Measurements from ENCODE around the gene STK38. TPM values are rescaled to one million over a fixed set of nuclear protein-coding genes. Genes with fewer than 3 reads are reported as not detected.

The STK38 gene
- total and polyA plus RNA-seq, 4 donors: 9.3 to 21.8 (median 12.3) TPM

DNA sequence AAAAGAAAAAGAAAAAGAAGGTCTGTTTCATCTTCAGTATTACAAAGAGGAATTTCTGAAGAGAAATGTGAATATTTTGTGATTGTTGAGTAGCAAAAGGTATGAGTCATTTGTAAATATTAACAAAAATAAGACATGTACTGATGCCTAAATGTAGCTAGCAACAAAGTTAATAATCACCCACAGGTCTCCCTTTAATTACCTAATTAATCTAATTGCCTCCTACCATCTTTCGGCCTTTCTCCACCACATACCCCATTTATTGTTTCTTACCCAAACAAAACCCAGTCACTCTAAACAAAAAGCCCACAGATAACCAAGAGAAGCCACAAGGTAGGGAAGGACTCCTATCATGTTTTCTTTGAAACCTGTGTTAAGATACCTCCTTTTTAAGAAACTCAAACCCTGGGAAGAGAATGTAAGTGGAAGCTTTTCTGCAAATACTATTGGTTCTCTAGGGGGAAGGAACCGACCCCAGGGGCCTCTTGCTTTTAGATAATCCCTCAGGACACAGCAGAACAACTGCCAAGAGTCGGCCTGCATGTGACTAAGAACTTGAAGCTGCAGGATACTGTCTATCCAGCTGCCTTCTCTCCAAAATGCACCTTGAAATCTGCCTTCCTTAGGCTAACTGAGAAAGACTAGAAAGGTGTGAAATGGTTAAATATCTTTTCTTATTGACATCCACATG is 16.1 kb upstream of the STK38 start:
- no peak overlapping the region for H3K4me3 ChIP-seq (ENCODE audit: low read depth in 1 of 3, low read length in 3 of 3)
- no peak overlapping the region for H3K9ac ChIP-seq (ENCODE audit: low read depth in 1 of 2, low read length in 2 of 2)
- TF ChIP-seq FOXA1 (IDR thresholded peaks at IDR 0.05) (no peak), GABPA (IDR thresholded peaks at IDR 0.05 in 1 of 2, conservative IDR thresholded peaks at IDR 0.05 in 1 of 2) (no peak)
- TF ChIP-seq, protein P1, sequence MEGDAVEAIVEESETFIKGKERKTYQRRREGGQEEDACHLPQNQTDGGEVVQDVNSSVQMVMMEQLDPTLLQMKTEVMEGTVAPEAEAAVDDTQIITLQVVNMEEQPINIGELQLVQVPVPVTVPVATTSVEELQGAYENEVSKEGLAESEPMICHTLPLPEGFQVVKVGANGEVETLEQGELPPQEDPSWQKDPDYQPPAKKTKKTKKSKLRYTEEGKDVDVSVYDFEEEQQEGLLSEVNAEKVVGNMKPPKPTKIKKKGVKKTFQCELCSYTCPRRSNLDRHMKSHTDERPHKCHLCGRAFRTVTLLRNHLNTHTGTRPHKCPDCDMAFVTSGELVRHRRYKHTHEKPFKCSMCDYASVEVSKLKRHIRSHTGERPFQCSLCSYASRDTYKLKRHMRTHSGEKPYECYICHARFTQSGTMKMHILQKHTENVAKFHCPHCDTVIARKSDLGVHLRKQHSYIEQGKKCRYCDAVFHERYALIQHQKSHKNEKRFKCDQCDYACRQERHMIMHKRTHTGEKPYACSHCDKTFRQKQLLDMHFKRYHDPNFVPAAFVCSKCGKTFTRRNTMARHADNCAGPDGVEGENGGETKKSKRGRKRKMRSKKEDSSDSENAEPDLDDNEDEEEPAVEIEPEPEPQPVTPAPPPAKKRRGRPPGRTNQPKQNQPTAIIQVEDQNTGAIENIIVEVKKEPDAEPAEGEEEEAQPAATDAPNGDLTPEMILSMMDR (IDR thresholded peaks at IDR 0.05; ENCODE audit: low read depth, low read length, missing input control): no peak
- TF ChIP-seq, protein P2, sequence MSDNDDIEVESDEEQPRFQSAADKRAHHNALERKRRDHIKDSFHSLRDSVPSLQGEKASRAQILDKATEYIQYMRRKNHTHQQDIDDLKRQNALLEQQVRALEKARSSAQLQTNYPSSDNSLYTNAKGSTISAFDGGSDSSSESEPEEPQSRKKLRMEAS (IDR thresholded peaks at IDR 0.05): no peak
- peaks cover 0 to 4% (median 0%) of the 10 kb centered on the region in 4 donors for H3K4me1 ChIP-seq (ENCODE audit: control insufficient read depth in 4 of 4, insufficient read depth in 4 of 4, low read length in 3 of 4)
- H3K9me3 ChIP-seq (ENCODE audit: control insufficient read depth in 4 of 4, low read length in 3 of 4): no peaks in the 10 kb centered on the region
- no peaks in the 10 kb centered on the region for H3K36me3 ChIP-seq (ENCODE audit: control insufficient read depth in 4 of 4, insufficient read depth in 3 of 4, low read depth in 1 of 4, low read length in 3 of 4)
- 76% methylated on average over 3 of the region's 3 CpGs for WGBS
- no peak for DNase-seq (ENCODE audit: low spot score)
- no peak overlapping the region for H3K27ac ChIP-seq (ENCODE audit: low read depth in 1 of 2, low read length in 2 of 2)
- H3K27me3 ChIP-seq (ENCODE audit: control insufficient read depth in 4 of 4, insufficient read depth in 4 of 4, low read length in 3 of 4): no peaks in the 10 kb centered on the region

DNA sequence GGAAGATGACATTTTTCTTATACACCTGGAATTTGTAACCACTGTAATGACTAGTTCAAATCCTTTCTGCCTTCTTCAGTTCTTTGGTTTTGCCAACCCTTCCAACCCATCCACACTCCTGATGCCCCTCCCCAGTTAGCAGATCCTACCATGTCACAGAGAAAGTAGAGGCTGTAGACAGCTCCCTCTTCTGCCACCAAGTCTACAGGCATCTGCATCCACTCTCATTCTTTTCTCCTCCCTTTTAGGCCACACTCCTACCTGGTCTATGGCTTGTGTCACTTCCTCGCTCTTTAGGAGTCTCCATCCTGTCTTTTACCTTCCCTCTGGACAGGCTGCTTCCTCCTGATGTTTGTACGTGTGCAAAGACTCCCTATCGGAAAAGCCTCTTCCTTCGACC is 13.5 kb upstream of the STK38 start:
- Histone ChIP-seq H3K36me3 (ENCODE audit: control insufficient read depth in 4 of 4, insufficient read depth in 3 of 4, low read depth in 1 of 4, low read length in 3 of 4) (no peaks in the 10 kb centered on the region), H3K9me3 (ENCODE audit: control insufficient read depth in 4 of 4, low read length in 3 of 4) (no peaks in the 10 kb centered on the region), H3K27ac (ENCODE audit: low read depth in 1 of 2, low read length in 2 of 2) (no peak overlapping the region), H3K4me1 (ENCODE audit: control insufficient read depth in 4 of 4, insufficient read depth in 4 of 4, low read length in 3 of 4) (no peaks in the 10 kb centered on the region), H3K9ac (ENCODE audit: low read depth in 1 of 2, low read length in 2 of 2) (no peak overlapping the region), H3K4me3 (ENCODE audit: low read depth in 1 of 3, low read length in 3 of 3) (no peak overlapping the region), H3K27me3 (ENCODE audit: control insufficient read depth in 4 of 4, insufficient read depth in 4 of 4, low read length in 3 of 4) (no peaks in the 10 kb centered on the region)
- no peak for TF ChIP-seq NR2F2 (IDR thresholded peaks at IDR 0.05)
- no peak for TF ChIP-seq HNF4A (conservative IDR thresholded peaks at IDR 0.05)
- DNase-seq (ENCODE audit: low spot score): no peak
- 93% methylated on average over 4 of the region's 4 CpGs for WGBS

DNA sequence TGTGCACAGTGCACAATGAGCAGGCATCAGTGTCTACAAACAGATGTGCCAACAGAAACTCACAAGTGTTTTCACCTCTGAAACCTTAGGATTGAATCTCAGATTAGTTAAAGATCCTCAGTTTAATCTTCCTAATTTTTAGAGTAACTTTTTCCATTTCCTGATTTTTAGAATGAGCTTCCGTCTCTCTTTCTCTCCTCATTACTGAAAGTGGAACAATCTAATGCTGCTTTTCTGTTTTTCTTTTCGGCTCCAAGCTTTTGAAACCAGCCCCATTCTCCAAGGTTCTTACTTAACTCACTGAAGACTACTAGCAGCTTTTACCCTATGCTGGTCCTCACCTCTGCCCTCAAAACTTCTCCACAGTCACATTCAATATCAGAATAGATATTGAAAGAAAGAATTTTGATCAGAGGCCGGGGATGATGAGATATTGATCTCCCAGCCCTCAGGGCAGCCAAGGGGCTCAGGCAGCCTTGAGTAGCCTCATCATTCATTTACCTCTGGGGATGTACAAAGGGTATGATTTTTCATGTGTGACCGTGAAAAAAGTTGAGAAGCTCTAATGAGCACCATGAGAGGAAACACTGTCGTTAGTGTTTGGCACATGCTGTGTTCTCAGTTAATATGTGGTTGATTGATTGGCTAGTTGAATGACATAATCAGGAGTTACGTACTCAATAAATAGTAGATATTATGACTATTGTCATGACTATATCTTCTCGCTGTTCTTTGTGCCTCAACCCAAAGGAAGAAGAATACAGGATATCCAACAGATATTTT is 11.9 kb upstream of the STK38 start:
- WGBS: 89% methylated on average over 7 of the region's 7 CpGs
- no peak for TF ChIP-seq SP1 (IDR thresholded peaks at IDR 0.05)
- TF ChIP-seq TAF1 (conservative IDR thresholded peaks at IDR 0.05): no peak
- H3K27ac ChIP-seq (ENCODE audit: low read depth in 1 of 2, low read length in 2 of 2): no peak overlapping the region

DNA sequence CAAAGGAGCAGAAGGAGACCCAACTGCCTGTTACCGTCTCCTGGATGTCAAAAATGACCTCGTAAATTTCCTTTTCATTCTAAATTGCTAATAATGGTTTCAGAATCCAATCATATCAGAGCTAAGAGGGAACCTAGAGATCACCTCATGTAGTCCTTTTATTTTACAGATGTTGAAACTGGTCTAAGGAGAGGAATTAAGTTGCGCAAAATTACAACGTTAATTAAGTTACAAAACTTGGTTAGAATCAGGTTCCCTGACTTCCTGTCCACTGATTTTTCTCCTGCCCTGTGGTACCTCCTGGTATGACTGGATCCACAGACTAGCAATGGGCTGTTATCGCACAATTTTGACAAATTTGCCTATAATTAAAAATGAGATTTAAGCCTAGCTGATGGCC is 9.0 kb upstream of the STK38 start:
- 87% methylated on average over 5 of the region's 5 CpGs for WGBS
- no peaks in the 10 kb centered on the region for H3K36me3 ChIP-seq (ENCODE audit: control insufficient read depth in 4 of 4, insufficient read depth in 3 of 4, low read depth in 1 of 4, low read length in 3 of 4)
- H3K27ac ChIP-seq (ENCODE audit: low read depth in 1 of 2, low read length in 2 of 2): no peak overlapping the region
- no peak overlapping the region for H3K9ac ChIP-seq (ENCODE audit: low read depth in 1 of 2, low read length in 2 of 2)
- H3K9me3 ChIP-seq (ENCODE audit: control insufficient read depth in 4 of 4, low read length in 3 of 4): no peaks in the 10 kb centered on the region
- DNase-seq (ENCODE audit: low spot score): no peak
- no peaks in the 10 kb centered on the region for H3K4me1 ChIP-seq (ENCODE audit: control insufficient read depth in 4 of 4, insufficient read depth in 4 of 4, low read length in 3 of 4)
- H3K4me3 ChIP-seq (ENCODE audit: low read depth in 1 of 3, low read length in 3 of 3): no peak overlapping the region
- no peaks in the 10 kb centered on the region for H3K27me3 ChIP-seq (ENCODE audit: control insufficient read depth in 4 of 4, insufficient read depth in 4 of 4, low read length in 3 of 4)
- TF ChIP-seq EGR1 (IDR thresholded peaks at IDR 0.05; ENCODE audit: low read depth in 2 of 2) (no peak), GABPA (IDR thresholded peaks at IDR 0.05 in 1 of 2, conservative IDR thresholded peaks at IDR 0.05 in 1 of 2) (no peak), NR2F2 (IDR thresholded peaks at IDR 0.05) (no peak), SP1 (IDR thresholded peaks at IDR 0.05) (no peak), JUND (IDR thresholded peaks at IDR 0.05) (no peak), TAF1 (conservative IDR thresholded peaks at IDR 0.05) (no peak), HNF4A (conservative IDR thresholded peaks at IDR 0.05) (no peak), YY1 (IDR thresholded peaks at IDR 0.05) (no peak), HNF4G (IDR thresholded peaks at IDR 0.05) (no peak)
- TF ChIP-seq, protein P3, sequence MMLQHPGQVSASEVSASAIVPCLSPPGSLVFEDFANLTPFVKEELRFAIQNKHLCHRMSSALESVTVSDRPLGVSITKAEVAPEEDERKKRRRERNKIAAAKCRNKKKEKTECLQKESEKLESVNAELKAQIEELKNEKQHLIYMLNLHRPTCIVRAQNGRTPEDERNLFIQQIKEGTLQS (IDR thresholded peaks at IDR 0.05): no peak
- TF ChIP-seq, protein P4, sequence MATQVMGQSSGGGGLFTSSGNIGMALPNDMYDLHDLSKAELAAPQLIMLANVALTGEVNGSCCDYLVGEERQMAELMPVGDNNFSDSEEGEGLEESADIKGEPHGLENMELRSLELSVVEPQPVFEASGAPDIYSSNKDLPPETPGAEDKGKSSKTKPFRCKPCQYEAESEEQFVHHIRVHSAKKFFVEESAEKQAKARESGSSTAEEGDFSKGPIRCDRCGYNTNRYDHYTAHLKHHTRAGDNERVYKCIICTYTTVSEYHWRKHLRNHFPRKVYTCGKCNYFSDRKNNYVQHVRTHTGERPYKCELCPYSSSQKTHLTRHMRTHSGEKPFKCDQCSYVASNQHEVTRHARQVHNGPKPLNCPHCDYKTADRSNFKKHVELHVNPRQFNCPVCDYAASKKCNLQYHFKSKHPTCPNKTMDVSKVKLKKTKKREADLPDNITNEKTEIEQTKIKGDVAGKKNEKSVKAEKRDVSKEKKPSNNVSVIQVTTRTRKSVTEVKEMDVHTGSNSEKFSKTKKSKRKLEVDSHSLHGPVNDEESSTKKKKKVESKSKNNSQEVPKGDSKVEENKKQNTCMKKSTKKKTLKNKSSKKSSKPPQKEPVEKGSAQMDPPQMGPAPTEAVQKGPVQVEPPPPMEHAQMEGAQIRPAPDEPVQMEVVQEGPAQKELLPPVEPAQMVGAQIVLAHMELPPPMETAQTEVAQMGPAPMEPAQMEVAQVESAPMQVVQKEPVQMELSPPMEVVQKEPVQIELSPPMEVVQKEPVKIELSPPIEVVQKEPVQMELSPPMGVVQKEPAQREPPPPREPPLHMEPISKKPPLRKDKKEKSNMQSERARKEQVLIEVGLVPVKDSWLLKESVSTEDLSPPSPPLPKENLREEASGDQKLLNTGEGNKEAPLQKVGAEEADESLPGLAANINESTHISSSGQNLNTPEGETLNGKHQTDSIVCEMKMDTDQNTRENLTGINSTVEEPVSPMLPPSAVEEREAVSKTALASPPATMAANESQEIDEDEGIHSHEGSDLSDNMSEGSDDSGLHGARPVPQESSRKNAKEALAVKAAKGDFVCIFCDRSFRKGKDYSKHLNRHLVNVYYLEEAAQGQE (IDR thresholded peaks at IDR 0.05): no peak
- TF ChIP-seq, protein P2 (IDR thresholded peaks at IDR 0.05): no peak

More for the DNA sequence above, 11.9 kb upstream of the STK38 start:
- Histone ChIP-seq H3K27me3 (ENCODE audit: control insufficient read depth in 4 of 4, insufficient read depth in 4 of 4, low read length in 3 of 4) (no peaks in the 10 kb centered on the region), H3K9ac (ENCODE audit: low read depth in 1 of 2, low read length in 2 of 2) (no peak overlapping the region), H3K4me3 (ENCODE audit: low read depth in 1 of 3, low read length in 3 of 3) (no peak overlapping the region), H3K4me1 (ENCODE audit: control insufficient read depth in 4 of 4, insufficient read depth in 4 of 4, low read length in 3 of 4) (no peaks in the 10 kb centered on the region), H3K9me3 (ENCODE audit: control insufficient read depth in 4 of 4, low read length in 3 of 4) (no peaks in the 10 kb centered on the region), H3K36me3 (ENCODE audit: control insufficient read depth in 4 of 4, insufficient read depth in 3 of 4, low read depth in 1 of 4, low read length in 3 of 4) (no peaks in the 10 kb centered on the region)
- DNase-seq (ENCODE audit: low spot score): no peak

All from liver (tissue), 9 donors.